Retinal pigment epithelial cell (primary cell): ENCODE results near the gene CD36.

Source experiments
- DNase-seq: peaks from one replicate; pipeline ENCODE4 v3.0.0-alpha.2; 2010; ENCODE audit warnings: low read depth
- H3K4me3 ChIP-seq: 2 replicates; pipeline ENCODE4 v1.5.1; 2011; ENCODE audit warnings: mild to moderate bottlenecking, low read length, control low read depth, moderate library complexity
- TF ChIP-seq, protein P1 (sequence below): conservative IDR thresholded peaks from 2 replicates; pipeline ENCODE4 v1.5.1; 2011; ENCODE audit warnings: low read depth, low read length, control low read depth, inconsistent platforms

The CD36 gene

GRCh38 chr7:80632139-80632538 lies 6.3 kb upstream of the CD36 start:
- DNase-seq = no peak
- no peak overlapping the region for H3K4me3 ChIP-seq
- TF ChIP-seq, protein P1, sequence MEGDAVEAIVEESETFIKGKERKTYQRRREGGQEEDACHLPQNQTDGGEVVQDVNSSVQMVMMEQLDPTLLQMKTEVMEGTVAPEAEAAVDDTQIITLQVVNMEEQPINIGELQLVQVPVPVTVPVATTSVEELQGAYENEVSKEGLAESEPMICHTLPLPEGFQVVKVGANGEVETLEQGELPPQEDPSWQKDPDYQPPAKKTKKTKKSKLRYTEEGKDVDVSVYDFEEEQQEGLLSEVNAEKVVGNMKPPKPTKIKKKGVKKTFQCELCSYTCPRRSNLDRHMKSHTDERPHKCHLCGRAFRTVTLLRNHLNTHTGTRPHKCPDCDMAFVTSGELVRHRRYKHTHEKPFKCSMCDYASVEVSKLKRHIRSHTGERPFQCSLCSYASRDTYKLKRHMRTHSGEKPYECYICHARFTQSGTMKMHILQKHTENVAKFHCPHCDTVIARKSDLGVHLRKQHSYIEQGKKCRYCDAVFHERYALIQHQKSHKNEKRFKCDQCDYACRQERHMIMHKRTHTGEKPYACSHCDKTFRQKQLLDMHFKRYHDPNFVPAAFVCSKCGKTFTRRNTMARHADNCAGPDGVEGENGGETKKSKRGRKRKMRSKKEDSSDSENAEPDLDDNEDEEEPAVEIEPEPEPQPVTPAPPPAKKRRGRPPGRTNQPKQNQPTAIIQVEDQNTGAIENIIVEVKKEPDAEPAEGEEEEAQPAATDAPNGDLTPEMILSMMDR = no peak

DNA sequence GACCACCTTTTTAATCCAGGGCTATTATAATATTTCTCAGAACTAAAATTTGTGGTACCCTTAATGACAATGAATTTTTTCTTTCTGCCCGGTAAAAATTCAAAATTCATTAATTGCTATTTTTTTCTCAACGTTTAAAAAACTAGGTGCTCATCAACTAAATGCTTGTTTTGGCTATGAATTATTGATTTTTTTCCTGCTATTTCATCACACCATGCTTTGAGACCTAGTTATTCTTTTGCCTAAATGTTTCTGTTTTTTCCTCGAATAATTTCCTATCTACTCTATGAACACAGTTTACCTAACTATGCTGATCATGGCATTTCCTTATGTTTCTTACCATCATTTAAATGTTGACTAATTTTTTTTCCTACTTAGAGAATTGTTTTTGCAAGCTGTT lies 5.6 kb upstream of the CD36 start:
- DNase-seq = no peak
- no peak overlapping the region for H3K4me3 ChIP-seq
- TF ChIP-seq, protein P1 = no peak

DNA sequence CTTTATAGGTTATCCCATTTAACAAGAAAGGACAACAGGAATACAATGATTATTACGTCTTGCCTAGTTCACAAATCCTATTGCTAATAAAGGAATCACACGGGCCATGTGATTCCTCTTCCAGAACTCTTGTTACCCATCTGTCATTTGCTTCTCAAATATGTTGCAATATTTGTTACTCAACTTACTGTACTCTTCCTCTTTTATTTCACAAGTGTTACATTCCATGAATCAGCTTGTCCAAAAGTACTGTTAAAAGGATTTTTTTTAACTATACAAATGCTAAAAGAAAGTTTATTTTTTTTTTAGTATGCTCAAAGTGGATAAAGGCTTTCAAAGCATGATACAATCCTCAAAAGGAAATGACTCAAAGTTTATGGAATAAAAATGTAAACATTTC lies 3.9 kb upstream of the CD36 start:
- DNase-seq = no peak
- no peak overlapping the region for H3K4me3 ChIP-seq
- TF ChIP-seq, protein P1 = no peak

DNA sequence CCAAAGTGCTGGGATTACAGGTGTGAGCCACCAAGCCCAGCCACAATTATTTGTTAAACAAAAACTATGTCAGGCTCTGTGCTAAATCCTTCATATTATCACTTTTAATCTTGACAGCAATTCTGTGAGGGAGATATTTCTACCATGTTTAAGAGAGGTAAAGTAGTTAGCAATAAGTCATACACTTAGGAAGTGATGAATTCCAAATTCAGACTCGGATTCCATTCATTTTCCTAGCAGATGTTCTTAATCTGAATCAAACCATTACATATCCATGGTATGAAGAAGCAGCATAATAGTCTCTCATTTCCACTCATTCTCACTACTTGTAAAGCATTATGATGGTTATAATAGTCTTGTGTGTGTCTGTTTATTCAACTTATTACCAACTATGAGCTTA lies 2.9 kb upstream of the CD36 start:
- no peak for DNase-seq
- H3K4me3 ChIP-seq = no peak overlapping the region
- TF ChIP-seq, protein P1 = no peak

DNA sequence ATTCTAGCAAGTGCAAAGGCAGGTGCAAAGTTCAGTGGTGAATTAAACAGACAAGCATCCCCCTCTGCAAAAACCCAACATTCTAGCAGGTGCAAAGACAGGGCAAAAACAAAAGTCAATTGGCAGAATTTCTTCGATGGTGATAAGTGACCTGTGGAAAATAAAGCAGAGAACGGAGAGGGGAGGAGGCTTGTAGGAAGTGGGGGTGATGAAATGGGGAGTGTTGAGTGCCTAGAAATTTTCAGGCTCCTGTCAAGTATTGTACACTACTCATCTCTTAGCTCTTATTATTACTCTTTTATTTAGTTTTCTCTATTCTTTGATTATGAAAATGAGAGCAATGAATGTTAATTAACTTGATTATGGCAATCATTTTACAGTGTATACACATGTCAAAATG lies 2.4 kb upstream of the CD36 start:
- no peak overlapping the region for H3K4me3 ChIP-seq
- TF ChIP-seq, protein P1 = no peak
- DNase-seq = no peak

- no peak for DNase-seq
- TF ChIP-seq, protein P1 = no peak
- no peak overlapping the region for H3K4me3 ChIP-seq
Observed at GRCh38 chr7:80636709-80637108, 1.7 kb upstream of the CD36 start.

DNA sequence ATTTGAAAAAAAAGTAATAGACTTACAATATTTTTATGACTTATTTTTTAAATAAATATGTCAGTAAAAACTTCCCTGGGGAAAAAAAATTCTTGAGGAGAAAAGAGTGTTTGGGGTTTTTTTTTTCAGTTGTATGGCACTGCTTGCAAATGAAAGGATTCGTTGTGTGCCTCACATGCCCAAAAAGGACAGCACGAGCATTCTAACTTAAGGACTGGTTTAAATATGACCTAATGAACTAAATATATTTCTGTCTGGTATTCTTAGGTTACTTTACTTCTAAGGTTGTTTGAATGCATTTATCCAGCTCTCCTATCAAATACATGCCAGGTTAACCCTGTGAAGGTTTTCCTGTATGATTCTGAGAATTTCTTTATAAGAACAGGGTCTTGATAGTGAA lies 988 bp upstream of the CD36 start:
- no peak for DNase-seq
- TF ChIP-seq, protein P1 = no peak
- no peak overlapping the region for H3K4me3 ChIP-seq
